ENCODE measurements around the gene TBC1D1. TPM values are rescaled to one million over a fixed set of nuclear protein-coding genes. Genes with fewer than 3 reads are reported as not detected.
A peak's percentile ranks its signal among the peaks of the same experiment; 100 is the strongest.

Gene TBC1D1
- total RNA-seq, 1 donor from 2014 or later, result 54.5 TPM

GRCh38 chr4:38174801-38175200 is 283.9 kb downstream of the TBC1D1 start:
- Histone ChIP-seq H2AFZ (ENCODE audit: low read depth, low read length) (no peak overlapping the region), H3K79me2 (ENCODE audit: insufficient read depth, low read length) (no peaks in the 10 kb centered on the region), H3K36me3 (ENCODE audit: insufficient read depth, low read length) (no peaks in the 10 kb centered on the region), H3K4me3 (ENCODE audit: insufficient read depth, low read depth, low read length) (no peak overlapping the region), H4K20me1 (ENCODE audit: insufficient read depth, low read length) (no peaks in the 10 kb centered on the region), H3K27ac (ENCODE audit: low read depth, low read length) (no peak overlapping the region), H3K4me1 (ENCODE audit: insufficient read depth, low read length) (peaks cover 15% of the 10 kb centered on the region), H3K9ac (ENCODE audit: low read length) (no peak overlapping the region), H3K4me2 (ENCODE audit: low read length) (peak overlapping the region; percentile 9), H3K9me3 (ENCODE audit: insufficient read depth, low read depth, low read length) (peaks cover 4% of the 10 kb centered on the region), H3K27me3 (ENCODE audit: insufficient read depth, low read length) (no peaks in the 10 kb centered on the region)
- FAIRE-seq, result no peak
- Mint-ChIP-seq H3K36me3 (ENCODE audit: low read depth, unreplicated experiment) (no peaks in the 10 kb centered on the region), H3K4me1 (ENCODE audit: low read depth, unreplicated experiment) (peaks cover 14% of the 10 kb centered on the region), H3K27me3 (ENCODE audit: low read depth, unreplicated experiment) (no peaks in the 10 kb centered on the region), H3K9me3 (ENCODE audit: unreplicated experiment) (no peaks in the 10 kb centered on the region), H3K4me3 (ENCODE audit: unreplicated experiment) (no peak overlapping the region), H3K27ac (ENCODE audit: unreplicated experiment) (no peak overlapping the region)
- TF ChIP-seq CTCF (IDR thresholded peaks at IDR 0.05; ENCODE audit: insufficient read depth, low read depth, low read length) (no peak), EZH2 (IDR thresholded peaks at IDR 0.05; ENCODE audit: insufficient read depth, low read length) (no peak)
- DNase-seq (ENCODE audit: low read depth), result no peak

- H3K27ac ChIP-seq (ENCODE audit: low read depth, low read length), result no peak overlapping the region
- Mint-ChIP-seq H3K27ac (ENCODE audit: unreplicated experiment) (no peak overlapping the region), H3K4me3 (ENCODE audit: unreplicated experiment) (no peak overlapping the region), H3K4me1 (ENCODE audit: low read depth, unreplicated experiment) (peaks cover 18% of the 10 kb centered on the region), H3K36me3 (ENCODE audit: low read depth, unreplicated experiment) (no peaks in the 10 kb centered on the region), H3K27me3 (ENCODE audit: low read depth, unreplicated experiment) (no peaks in the 10 kb centered on the region), H3K9me3 (ENCODE audit: unreplicated experiment) (no peaks in the 10 kb centered on the region)
- peaks cover 22% of the 10 kb centered on the region for H3K4me1 ChIP-seq (ENCODE audit: insufficient read depth, low read length)
- H3K4me2 ChIP-seq (ENCODE audit: low read length), result no peak overlapping the region
- H2AFZ ChIP-seq (ENCODE audit: low read depth, low read length), result no peak overlapping the region
- no peaks in the 10 kb centered on the region for H3K79me2 ChIP-seq (ENCODE audit: insufficient read depth, low read length)
- H3K27me3 ChIP-seq (ENCODE audit: insufficient read depth, low read length), result no peaks in the 10 kb centered on the region
- DNase-seq (ENCODE audit: low read depth) (no peak), FAIRE-seq (no peak)
- H3K9me3 ChIP-seq (ENCODE audit: insufficient read depth, low read depth, low read length), result peaks cover 4% of the 10 kb centered on the region
- H3K36me3 ChIP-seq (ENCODE audit: insufficient read depth, low read length), result no peaks in the 10 kb centered on the region
- no peak overlapping the region for H3K4me3 ChIP-seq (ENCODE audit: insufficient read depth, low read depth, low read length)
- H4K20me1 ChIP-seq (ENCODE audit: insufficient read depth, low read length), result no peaks in the 10 kb centered on the region
- no peak for TF ChIP-seq EZH2 (IDR thresholded peaks at IDR 0.05; ENCODE audit: insufficient read depth, low read length)
- no peak for TF ChIP-seq CTCF (IDR thresholded peaks at IDR 0.05; ENCODE audit: insufficient read depth, low read depth, low read length)
- no peak overlapping the region for H3K9ac ChIP-seq (ENCODE audit: low read length)
Measured at GRCh38 chr4:38176165-38176564, 285.3 kb downstream of the TBC1D1 start.

- no peak for FAIRE-seq
- Mint-ChIP-seq H3K27me3 (ENCODE audit: low read depth, unreplicated experiment) (no peaks in the 10 kb centered on the region), H3K36me3 (ENCODE audit: low read depth, unreplicated experiment) (no peaks in the 10 kb centered on the region), H3K9me3 (ENCODE audit: unreplicated experiment) (no peaks in the 10 kb centered on the region), H3K4me1 (ENCODE audit: low read depth, unreplicated experiment) (peaks cover 19% of the 10 kb centered on the region), H3K4me3 (ENCODE audit: unreplicated experiment) (no peak overlapping the region), H3K27ac (ENCODE audit: unreplicated experiment) (no peak overlapping the region)
- H3K9me3 ChIP-seq (ENCODE audit: insufficient read depth, low read depth, low read length), result no peaks in the 10 kb centered on the region
- H3K9ac ChIP-seq (ENCODE audit: low read length), result no peak overlapping the region
- H4K20me1 ChIP-seq (ENCODE audit: insufficient read depth, low read length), result no peaks in the 10 kb centered on the region
- no peaks in the 10 kb centered on the region for H3K79me2 ChIP-seq (ENCODE audit: insufficient read depth, low read length)
- H3K36me3 ChIP-seq (ENCODE audit: insufficient read depth, low read length), result no peaks in the 10 kb centered on the region
- no peak overlapping the region for H2AFZ ChIP-seq (ENCODE audit: low read depth, low read length)
- no peak for TF ChIP-seq CTCF (IDR thresholded peaks at IDR 0.05; ENCODE audit: insufficient read depth, low read depth, low read length)
- TF ChIP-seq EZH2 (IDR thresholded peaks at IDR 0.05; ENCODE audit: insufficient read depth, low read length), result no peak
- peak; percentile 38 for DNase-seq (ENCODE audit: low read depth)
- H3K27ac ChIP-seq (ENCODE audit: low read depth, low read length), result no peak overlapping the region
- no peak overlapping the region for H3K4me3 ChIP-seq (ENCODE audit: insufficient read depth, low read depth, low read length)
- no peaks in the 10 kb centered on the region for H3K27me3 ChIP-seq (ENCODE audit: insufficient read depth, low read length)
- peak overlapping the region; percentile 25 for H3K4me2 ChIP-seq (ENCODE audit: low read length)
- peaks cover 22% of the 10 kb centered on the region for H3K4me1 ChIP-seq (ENCODE audit: insufficient read depth, low read length)
Measured at GRCh38 chr4:38177035-38177546, 286.2 kb downstream of the TBC1D1 start.

Data from astrocyte (in vitro differentiated cells and primary cell).